Measurements from ENCODE around the gene POLR2I.

GRCh38 chr19:36140304-36141038 is 25.8 kb upstream of the POLR2I start:
- TF ChIP-seq, protein P1, sequence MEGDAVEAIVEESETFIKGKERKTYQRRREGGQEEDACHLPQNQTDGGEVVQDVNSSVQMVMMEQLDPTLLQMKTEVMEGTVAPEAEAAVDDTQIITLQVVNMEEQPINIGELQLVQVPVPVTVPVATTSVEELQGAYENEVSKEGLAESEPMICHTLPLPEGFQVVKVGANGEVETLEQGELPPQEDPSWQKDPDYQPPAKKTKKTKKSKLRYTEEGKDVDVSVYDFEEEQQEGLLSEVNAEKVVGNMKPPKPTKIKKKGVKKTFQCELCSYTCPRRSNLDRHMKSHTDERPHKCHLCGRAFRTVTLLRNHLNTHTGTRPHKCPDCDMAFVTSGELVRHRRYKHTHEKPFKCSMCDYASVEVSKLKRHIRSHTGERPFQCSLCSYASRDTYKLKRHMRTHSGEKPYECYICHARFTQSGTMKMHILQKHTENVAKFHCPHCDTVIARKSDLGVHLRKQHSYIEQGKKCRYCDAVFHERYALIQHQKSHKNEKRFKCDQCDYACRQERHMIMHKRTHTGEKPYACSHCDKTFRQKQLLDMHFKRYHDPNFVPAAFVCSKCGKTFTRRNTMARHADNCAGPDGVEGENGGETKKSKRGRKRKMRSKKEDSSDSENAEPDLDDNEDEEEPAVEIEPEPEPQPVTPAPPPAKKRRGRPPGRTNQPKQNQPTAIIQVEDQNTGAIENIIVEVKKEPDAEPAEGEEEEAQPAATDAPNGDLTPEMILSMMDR (conservative IDR thresholded peaks at IDR 0.05), result no peak
- no peak for TF ChIP-seq ZFX (IDR thresholded peaks at IDR 0.05)
